Measurements from ENCODE around the gene SLC49A3.

- TF ChIP-seq CTCF (IDR thresholded peaks at IDR 0.05; ENCODE audit: borderline replicate concordance, extremely low read depth, low read length, poor library complexity, severe bottlenecking), result no peak
- no peak for TF ChIP-seq EZH2 (IDR thresholded peaks at IDR 0.05; ENCODE audit: borderline replicate concordance, low read depth, low read length, severe bottlenecking)
Measured at GRCh38 chr4:653831-654502, 35.0 kb downstream of the SLC49A3 start.
